Uterus (tissue), 4 donors: Measurements from ENCODE around the gene LRRIQ1. TPM values are rescaled to one million over a fixed set of nuclear protein-coding genes. Genes with fewer than 3 reads are reported as not detected.
A peak's percentile ranks its signal among the peaks of the same experiment; 100 is the strongest.

Experiments
- DNase-seq, 2 donors: peaks; one replicate each; pipeline ENCODE4 v3.0.0-alpha.2; 2019 to 2020
- H3K27ac ChIP-seq, 2 donors: fragments of 200-600 bp; sonication (generic); 1 replicate in 1 of 2; 2 replicates in 1 of 2; pipeline ENCODE4 v1.5.1; 2016 to 2018
- H3K27me3 ChIP-seq, 2 donors: fragments of 200-600 bp; sonication (generic); one replicate each; pipeline ENCODE4 v1.5.1; 2018 to 2019; ENCODE audit warnings: control low read depth in 1 of 2
- H3K36me3 ChIP-seq, 2 donors: fragments of 200-600 bp; sonication (generic); one replicate each; pipeline ENCODE4 v1.5.1; 2019; ENCODE audit warnings: control low read depth in 1 of 2
- H3K4me1 ChIP-seq, 2 donors: fragments of 200-600 bp; sonication (generic); one replicate each; pipeline ENCODE4 v1.5.1; 2018 to 2019; ENCODE audit warnings: control low read depth in 1 of 2
- H3K4me3 ChIP-seq, 2 donors: fragments of 200-600 bp; sonication (generic); 1 replicate in 1 of 2; 2 replicates in 1 of 2; pipeline ENCODE4 v1.5.1; 2018 to 2019; ENCODE audit warnings: mild to moderate bottlenecking in 1 of 2
- H3K9me3 ChIP-seq, 2 donors: fragments of 200-600 bp; sonication (generic); one replicate each; pipeline ENCODE4 v1.5.1; 2019; ENCODE audit warnings: control low read depth in 1 of 2
- POLR2A ChIP-seq, 2 donors: fragments of 450-650 bp; IDR thresholded peaks; one replicate each; pipeline ENCODE4 v1.6.1; 2016; ENCODE audit warnings: antibody characterized with exemption in 2 of 2, mild to moderate bottlenecking in 1 of 2, moderate library complexity in 1 of 2
- intact Hi-C: fragments of 100-400 bp; cut with DNase I; formaldehyde crosslinking; loops from one replicate; pipeline ENCODE4 v1.15.1; 2023; ENCODE audit warnings: low total_unique reads
- total RNA-seq, 4 donors: library from RNA; depleted of rRNA in 3 of 4; stranded (reverse); fragments of >200 nt in 3 of 4; gene quantifications; one replicate each; pipeline versions ENCODE4 v1.1.0 to v1.2.4, GENCODE V29; 2014 to 2023
- TF ChIP-seq, protein P1 (sequence below), 4 experiments: fragments of 200-600 bp in 2 of 4; fragments of 450-650 bp in 2 of 4; sonication (generic) in 2 of 4; IDR thresholded peaks; one replicate each; pipeline ENCODE4 v1.5.1; 2016 to 2019; ENCODE audit warnings: antibody characterized with exemption in 4 of 4, mild to moderate bottlenecking in 2 of 4, moderate library complexity in 1 of 4
- donor health status: DM: yes; HTN: yes; CAD: no.

Gene LRRIQ1
- total RNA-seq, 4 donors from 2014 or later = 0.51 to 13.1 (median 1.9) TPM

- intact Hi-C loops = no loop called here
- Histone ChIP-seq H3K27ac (no peak overlapping the region), H3K9me3 (no peaks in the 10 kb centered on the region), H3K4me3 (no peak overlapping the region), H3K36me3 (no peaks in the 10 kb centered on the region), H3K4me1 (no peaks in the 10 kb centered on the region), H3K27me3 (no peaks in the 10 kb centered on the region)
- TF ChIP-seq, protein P1, sequence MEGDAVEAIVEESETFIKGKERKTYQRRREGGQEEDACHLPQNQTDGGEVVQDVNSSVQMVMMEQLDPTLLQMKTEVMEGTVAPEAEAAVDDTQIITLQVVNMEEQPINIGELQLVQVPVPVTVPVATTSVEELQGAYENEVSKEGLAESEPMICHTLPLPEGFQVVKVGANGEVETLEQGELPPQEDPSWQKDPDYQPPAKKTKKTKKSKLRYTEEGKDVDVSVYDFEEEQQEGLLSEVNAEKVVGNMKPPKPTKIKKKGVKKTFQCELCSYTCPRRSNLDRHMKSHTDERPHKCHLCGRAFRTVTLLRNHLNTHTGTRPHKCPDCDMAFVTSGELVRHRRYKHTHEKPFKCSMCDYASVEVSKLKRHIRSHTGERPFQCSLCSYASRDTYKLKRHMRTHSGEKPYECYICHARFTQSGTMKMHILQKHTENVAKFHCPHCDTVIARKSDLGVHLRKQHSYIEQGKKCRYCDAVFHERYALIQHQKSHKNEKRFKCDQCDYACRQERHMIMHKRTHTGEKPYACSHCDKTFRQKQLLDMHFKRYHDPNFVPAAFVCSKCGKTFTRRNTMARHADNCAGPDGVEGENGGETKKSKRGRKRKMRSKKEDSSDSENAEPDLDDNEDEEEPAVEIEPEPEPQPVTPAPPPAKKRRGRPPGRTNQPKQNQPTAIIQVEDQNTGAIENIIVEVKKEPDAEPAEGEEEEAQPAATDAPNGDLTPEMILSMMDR (IDR thresholded peaks at IDR 0.05) = no peak
- TF ChIP-seq POLR2A (IDR thresholded peaks at IDR 0.05) = no peak
- DNase-seq = no peak
Observed at GRCh38 chr12:85018098-85018497, 18.1 kb upstream of the LRRIQ1 start.

DNA sequence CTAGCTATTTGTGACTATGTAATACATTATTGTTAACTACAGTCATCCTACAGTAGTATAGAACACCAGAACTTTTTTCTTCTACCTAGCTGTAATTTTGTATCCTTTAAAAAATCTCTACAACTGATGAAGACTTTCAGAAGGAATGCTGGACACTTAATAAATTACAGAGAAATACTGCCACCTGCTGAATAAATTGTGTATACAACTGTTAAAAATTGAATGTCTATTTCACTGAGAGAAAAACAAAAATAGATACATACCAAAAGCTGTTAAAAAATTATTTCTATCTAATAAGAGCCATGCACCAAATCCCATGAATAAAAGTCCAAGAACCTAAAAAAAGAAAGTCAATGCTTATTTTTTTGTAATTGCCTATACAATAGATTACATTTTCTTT is 6.7 kb upstream of the LRRIQ1 start:
- intact Hi-C loops = no loop called here
- no peaks in the 10 kb centered on the region for H3K4me1 ChIP-seq
- H3K4me3 ChIP-seq = no peak overlapping the region
- TF ChIP-seq POLR2A (IDR thresholded peaks at IDR 0.05) = no peak
- TF ChIP-seq, protein P1 (IDR thresholded peaks at IDR 0.05) = peak; percentile 25 to 35 (median 32)
- peaks cover 0 to 5% of the 10 kb centered on the region in 2 donors for H3K27me3 ChIP-seq
- H3K27ac ChIP-seq = no peak overlapping the region
- H3K9me3 ChIP-seq = no peaks in the 10 kb centered on the region
- H3K36me3 ChIP-seq = no peaks in the 10 kb centered on the region
- DNase-seq = no peak

GRCh38 chr12:85036733-85037132 is 582 bp downstream of the LRRIQ1 start:
- Histone ChIP-seq H3K9me3 (no peaks in the 10 kb centered on the region), H3K27ac (no peak overlapping the region), H3K27me3 (peaks cover 4 to 5% of the 10 kb centered on the region in 2 donors), H3K4me3 (peak overlapping the region; percentile 37 to 39), H3K4me1 (no peaks in the 10 kb centered on the region), H3K36me3 (no peaks in the 10 kb centered on the region)
- TF ChIP-seq, protein P1 (IDR thresholded peaks at IDR 0.05) = no peak
- TF ChIP-seq POLR2A (IDR thresholded peaks at IDR 0.05) = no peak
- no peak for DNase-seq
- intact Hi-C loops = no loop called here

GRCh38 chr12:85041395-85041794 is 5.2 kb downstream of the LRRIQ1 start:
- Histone ChIP-seq H3K36me3 (no peaks in the 10 kb centered on the region), H3K9me3 (no peaks in the 10 kb centered on the region), H3K4me1 (no peaks in the 10 kb centered on the region), H3K4me3 (no peak overlapping the region), H3K27me3 (peaks cover 0 to 4% of the 10 kb centered on the region in 2 donors), H3K27ac (no peak overlapping the region)
- intact Hi-C loops = no loop called here
- no peak for DNase-seq
- TF ChIP-seq POLR2A (IDR thresholded peaks at IDR 0.05) = no peak
- TF ChIP-seq, protein P1 (IDR thresholded peaks at IDR 0.05) = no peak

- Histone ChIP-seq H3K27me3 (peaks cover 0 to 4% of the 10 kb centered on the region in 2 donors), H3K36me3 (no peaks in the 10 kb centered on the region), H3K9me3 (no peaks in the 10 kb centered on the region), H3K4me3 (no peak overlapping the region), H3K27ac (no peak overlapping the region), H3K4me1 (no peaks in the 10 kb centered on the region)
- no peak for DNase-seq
- intact Hi-C loops = no loop called here
- TF ChIP-seq, protein P1 (IDR thresholded peaks at IDR 0.05) = no peak
- no peak for TF ChIP-seq POLR2A (IDR thresholded peaks at IDR 0.05)
Observed at GRCh38 chr12:85043829-85044228, 7.7 kb downstream of the LRRIQ1 start.
